ENCODE results near the gene SSNA1. TPM values are rescaled to one million over a fixed set of nuclear protein-coding genes. Genes with fewer than 3 reads are reported as not detected.

SSNA1 gene
- total RNA-seq, 2 donors from 2014 or later, result 64.1 to 84.5 TPM

GRCh38 chr9:137176302-137177182 lies 11.9 kb upstream of the SSNA1 start:
- peak; percentile 38 to 39 for ATAC-seq (replicated peaks in 1 of 2)
- H3K27me3 Mint-ChIP-seq (ENCODE audit: low read depth), result peaks cover 10% of the 10 kb centered on the region

GRCh38 chr9:137178201-137178938 lies 10.1 kb upstream of the SSNA1 start:
- Mint-ChIP-seq H3K27me3 (ENCODE audit: low read depth) (peaks cover 3% of the 10 kb centered on the region), H3K9me3 (no peaks in the 10 kb centered on the region), H3K36me3 (ENCODE audit: insufficient read depth in 2 of 2) (peaks cover 3% of the 10 kb centered on the region in 2 donors), H3K4me3 (no peak overlapping the region), H3K4me1 (ENCODE audit: low read depth) (peaks cover 3% of the 10 kb centered on the region), H3K27ac (no peak overlapping the region)
- DNase-seq, result no peak
- ATAC-seq (replicated peaks in 1 of 2), result no peak

More at GRCh38 chr9:137176302-137177182, 11.9 kb upstream of the SSNA1 start:
- peak in 1 of 2 donors; percentile 33 for DNase-seq
- peaks cover 6% of the 10 kb centered on the region for H3K4me1 Mint-ChIP-seq (ENCODE audit: low read depth)
- H3K9me3 Mint-ChIP-seq, result no peaks in the 10 kb centered on the region
- no peaks in the 10 kb centered on the region for H3K36me3 Mint-ChIP-seq (ENCODE audit: insufficient read depth in 2 of 2)
- H3K4me3 Mint-ChIP-seq, result no peak overlapping the region
- no peak overlapping the region for H3K27ac Mint-ChIP-seq

- Mint-ChIP-seq H3K36me3 (ENCODE audit: insufficient read depth in 2 of 2) (peaks cover 3% of the 10 kb centered on the region in 2 donors), H3K27ac (no peak overlapping the region), H3K4me3 (no peak overlapping the region), H3K27me3 (ENCODE audit: low read depth) (no peaks in the 10 kb centered on the region), H3K4me1 (ENCODE audit: low read depth) (no peaks in the 10 kb centered on the region), H3K9me3 (no peaks in the 10 kb centered on the region)
- DNase-seq (no peak), ATAC-seq (replicated peaks in 1 of 2) (no peak)
Observed at GRCh38 chr9:137178939-137179630, 9.4 kb upstream of the SSNA1 start.

GRCh38 chr9:137179761-137180160 lies 8.7 kb upstream of the SSNA1 start:
- DNase-seq, result no peak
- ATAC-seq (replicated peaks in 1 of 2), result no peak
- Mint-ChIP-seq H3K27ac (no peak overlapping the region), H3K4me3 (no peak overlapping the region), H3K36me3 (ENCODE audit: insufficient read depth in 2 of 2) (peaks cover 3 to 7% of the 10 kb centered on the region in 2 donors), H3K27me3 (ENCODE audit: low read depth) (no peaks in the 10 kb centered on the region), H3K4me1 (ENCODE audit: low read depth) (no peaks in the 10 kb centered on the region), H3K9me3 (no peaks in the 10 kb centered on the region)

GRCh38 chr9:137180491-137180890 lies 8.0 kb upstream of the SSNA1 start:
- DNase-seq, result no peak
- H3K4me3 Mint-ChIP-seq, result no peak overlapping the region
- no peaks in the 10 kb centered on the region for H3K4me1 Mint-ChIP-seq (ENCODE audit: low read depth)
- no peaks in the 10 kb centered on the region for H3K27me3 Mint-ChIP-seq (ENCODE audit: low read depth)
- peaks cover 3 to 7% of the 10 kb centered on the region in 2 donors for H3K36me3 Mint-ChIP-seq (ENCODE audit: insufficient read depth in 2 of 2)
- no peak for ATAC-seq (replicated peaks in 1 of 2)
- H3K27ac Mint-ChIP-seq, result no peak overlapping the region
- H3K9me3 Mint-ChIP-seq, result no peaks in the 10 kb centered on the region

- no peak overlapping the region for H3K4me3 Mint-ChIP-seq
- ATAC-seq (replicated peaks in 1 of 2) (no peak), DNase-seq (no peak)
- H3K36me3 Mint-ChIP-seq (ENCODE audit: insufficient read depth in 2 of 2), result peaks cover 3 to 7% of the 10 kb centered on the region in 2 donors
- peaks cover 8% of the 10 kb centered on the region for H3K4me1 Mint-ChIP-seq (ENCODE audit: low read depth)
- H3K27ac Mint-ChIP-seq, result no peak overlapping the region
- no peaks in the 10 kb centered on the region for H3K9me3 Mint-ChIP-seq
- no peaks in the 10 kb centered on the region for H3K27me3 Mint-ChIP-seq (ENCODE audit: low read depth)
Observed at GRCh38 chr9:137181680-137182079, 6.8 kb upstream of the SSNA1 start.

- peaks cover 19% of the 10 kb centered on the region for H3K4me1 Mint-ChIP-seq (ENCODE audit: low read depth)
- H3K4me3 Mint-ChIP-seq, result no peak overlapping the region
- no peak for DNase-seq
- H3K27ac Mint-ChIP-seq, result no peak overlapping the region
- H3K9me3 Mint-ChIP-seq, result no peaks in the 10 kb centered on the region
- no peaks in the 10 kb centered on the region for H3K27me3 Mint-ChIP-seq (ENCODE audit: low read depth)
- H3K36me3 Mint-ChIP-seq (ENCODE audit: insufficient read depth in 2 of 2), result peaks cover 3 to 7% of the 10 kb centered on the region in 2 donors
- no peak for ATAC-seq (replicated peaks in 1 of 2)
Observed at GRCh38 chr9:137182836-137183235, 5.6 kb upstream of the SSNA1 start.

- Mint-ChIP-seq H3K9me3 (no peaks in the 10 kb centered on the region), H3K4me3 (no peak overlapping the region), H3K36me3 (ENCODE audit: insufficient read depth in 2 of 2) (peaks cover 3 to 7% of the 10 kb centered on the region in 2 donors), H3K27ac (no peak overlapping the region), H3K27me3 (ENCODE audit: low read depth) (no peaks in the 10 kb centered on the region), H3K4me1 (ENCODE audit: low read depth) (peaks cover 22% of the 10 kb centered on the region)
- no peak for ATAC-seq (replicated peaks in 1 of 2)
- no peak for DNase-seq
Observed at GRCh38 chr9:137183980-137184595, 4.4 kb upstream of the SSNA1 start.

- ATAC-seq (replicated peaks in 1 of 2) (no peak), DNase-seq (no peak)
- Mint-ChIP-seq H3K27ac (no peak overlapping the region), H3K4me3 (no peak overlapping the region), H3K9me3 (no peaks in the 10 kb centered on the region), H3K4me1 (ENCODE audit: low read depth) (peaks cover 32% of the 10 kb centered on the region), H3K27me3 (ENCODE audit: low read depth) (no peaks in the 10 kb centered on the region), H3K36me3 (ENCODE audit: insufficient read depth in 2 of 2) (peaks cover 3 to 7% of the 10 kb centered on the region in 2 donors)
Observed at GRCh38 chr9:137184881-137185660, 3.4 kb upstream of the SSNA1 start.

GRCh38 chr9:137185921-137186320 lies 2.6 kb upstream of the SSNA1 start:
- Mint-ChIP-seq H3K27ac (no peak overlapping the region), H3K4me1 (ENCODE audit: low read depth) (peaks cover 39% of the 10 kb centered on the region), H3K36me3 (ENCODE audit: insufficient read depth in 2 of 2) (peaks cover 7% of the 10 kb centered on the region in 2 donors), H3K9me3 (no peaks in the 10 kb centered on the region), H3K27me3 (ENCODE audit: low read depth) (no peaks in the 10 kb centered on the region), H3K4me3 (no peak overlapping the region)
- ATAC-seq (replicated peaks in 1 of 2), result no peak
- DNase-seq, result no peak

- no peak for DNase-seq
- ATAC-seq (replicated peaks in 1 of 2), result no peak
- Mint-ChIP-seq H3K27ac (no peak overlapping the region), H3K36me3 (ENCODE audit: insufficient read depth in 2 of 2) (peaks cover 7% of the 10 kb centered on the region in 2 donors), H3K9me3 (no peaks in the 10 kb centered on the region), H3K4me1 (ENCODE audit: low read depth) (peaks cover 42% of the 10 kb centered on the region), H3K4me3 (peak overlapping the region; percentile 90 to 94), H3K27me3 (ENCODE audit: low read depth) (no peaks in the 10 kb centered on the region)
Observed at GRCh38 chr9:137186385-137186784, 2.1 kb upstream of the SSNA1 start.

GRCh38 chr9:137187386-137187785 lies 1.1 kb upstream of the SSNA1 start:
- Mint-ChIP-seq H3K9me3 (no peaks in the 10 kb centered on the region), H3K4me3 (peak overlapping the region; percentile 90 to 94), H3K27me3 (ENCODE audit: low read depth) (no peaks in the 10 kb centered on the region), H3K4me1 (ENCODE audit: low read depth) (peaks cover 42% of the 10 kb centered on the region), H3K36me3 (ENCODE audit: insufficient read depth in 2 of 2) (peaks cover 3 to 4% of the 10 kb centered on the region in 2 donors), H3K27ac (peak overlapping the region; percentile 65)
- ATAC-seq (replicated peaks in 1 of 2) (no peak), DNase-seq (no peak)

Measured in activated T-cell treated with anti-CD3 and anti-CD28 coated beads, Interleukin-2, amount 50 U/mL, for 72 hours (primary cell).